ENCODE measurements around the gene TMPRSS4. TPM values are rescaled to one million over a fixed set of nuclear protein-coding genes. Genes with fewer than 3 reads are reported as not detected.

TMPRSS4 gene
- total RNA-seq, 1 experiment from 2014 or later, result not detected

- Histone ChIP-seq H3K27ac (ENCODE audit: insufficient read length, low read depth, low read length) (no peak overlapping the region), H3K56ac (ENCODE audit: insufficient read length, low read depth, low read length) (no peak overlapping the region), H3K14ac (ENCODE audit: insufficient read depth, low read length) (no peak overlapping the region), H3T11ph (ENCODE audit: low read length) (no peak overlapping the region), H3K27me3 (ENCODE audit: insufficient read depth, low read length) (no peaks in the 10 kb centered on the region), H3K4ac (ENCODE audit: low read depth, low read length) (no peak overlapping the region), H4K91ac (ENCODE audit: insufficient read length, low read depth, low read length) (no peak overlapping the region), H3K9me3 (ENCODE audit: control insufficient read depth, low read depth, low read length) (no peaks in the 10 kb centered on the region), H2BK15ac (ENCODE audit: low read depth, low read length) (no peak overlapping the region), H3K18ac (ENCODE audit: insufficient read length, low read depth, low read length) (no peak overlapping the region), H3K9ac (ENCODE audit: extremely low read depth, insufficient read length, low read length) (no peak overlapping the region), H2BK5ac (ENCODE audit: insufficient read length, low read length) (no peak overlapping the region), H2BK20ac (ENCODE audit: low read depth, low read length, poor library complexity, severe bottlenecking) (no peak overlapping the region), H3K79me2 (ENCODE audit: insufficient read depth, low read length) (no peaks in the 10 kb centered on the region), H2BK120ac (ENCODE audit: low read depth, low read length, poor library complexity, severe bottlenecking) (no peak overlapping the region), H2BK12ac (ENCODE audit: insufficient read length, low read depth, low read length) (no peak overlapping the region), H4K5ac (ENCODE audit: insufficient read length, low read depth, low read length) (no peak overlapping the region), H4K8ac (replicated peaks; ENCODE audit: insufficient read length, low read depth, low read length) (no peak overlapping the region), H4K20me1 (ENCODE audit: control insufficient read depth, insufficient read depth, insufficient read length) (no peaks in the 10 kb centered on the region), H2AFZ (ENCODE audit: low read length) (no peak overlapping the region), H3K23ac (ENCODE audit: insufficient read length, low read depth, low read length) (no peak overlapping the region), H3K4me2 (ENCODE audit: insufficient read depth, insufficient read length, low read length) (no peak overlapping the region), H3K4me1 (ENCODE audit: insufficient read depth, low read length) (no peaks in the 10 kb centered on the region), H3K23me2 (ENCODE audit: insufficient read length, low read depth, low read length, poor library complexity, severe bottlenecking) (no peaks in the 10 kb centered on the region), H3K79me1 (ENCODE audit: insufficient read depth, low read depth, low read length, poor library complexity, severe bottlenecking) (no peaks in the 10 kb centered on the region), H2AK5ac (ENCODE audit: insufficient read length, low read length) (no peak overlapping the region)
- H3K36me3 Mint-ChIP-seq (ENCODE audit: insufficient read depth in 1 of 3, low read depth in 3 of 3), result no peaks in the 10 kb centered on the region
- DNase-seq, result no peak
- H3K27ac Mint-ChIP-seq, result no peak overlapping the region
- TF ChIP-seq, protein P1, sequence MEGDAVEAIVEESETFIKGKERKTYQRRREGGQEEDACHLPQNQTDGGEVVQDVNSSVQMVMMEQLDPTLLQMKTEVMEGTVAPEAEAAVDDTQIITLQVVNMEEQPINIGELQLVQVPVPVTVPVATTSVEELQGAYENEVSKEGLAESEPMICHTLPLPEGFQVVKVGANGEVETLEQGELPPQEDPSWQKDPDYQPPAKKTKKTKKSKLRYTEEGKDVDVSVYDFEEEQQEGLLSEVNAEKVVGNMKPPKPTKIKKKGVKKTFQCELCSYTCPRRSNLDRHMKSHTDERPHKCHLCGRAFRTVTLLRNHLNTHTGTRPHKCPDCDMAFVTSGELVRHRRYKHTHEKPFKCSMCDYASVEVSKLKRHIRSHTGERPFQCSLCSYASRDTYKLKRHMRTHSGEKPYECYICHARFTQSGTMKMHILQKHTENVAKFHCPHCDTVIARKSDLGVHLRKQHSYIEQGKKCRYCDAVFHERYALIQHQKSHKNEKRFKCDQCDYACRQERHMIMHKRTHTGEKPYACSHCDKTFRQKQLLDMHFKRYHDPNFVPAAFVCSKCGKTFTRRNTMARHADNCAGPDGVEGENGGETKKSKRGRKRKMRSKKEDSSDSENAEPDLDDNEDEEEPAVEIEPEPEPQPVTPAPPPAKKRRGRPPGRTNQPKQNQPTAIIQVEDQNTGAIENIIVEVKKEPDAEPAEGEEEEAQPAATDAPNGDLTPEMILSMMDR (conservative IDR thresholded peaks at IDR 0.05), result no peak
- no CpG with 5 or more reads among the region's 7 CpGs for WGBS (ENCODE audit: extremely low coverage, insufficient read length, low lambda C conversion rate)
- H3K4me1 Mint-ChIP-seq, result peaks cover 4 to 25% of the 10 kb centered on the region in 2 experiments
- no peak overlapping the region for H3K4me3 Mint-ChIP-seq
- no peaks in the 10 kb centered on the region for H3K9me3 Mint-ChIP-seq
- peaks cover 14% of the 10 kb centered on the region for H3K27me3 Mint-ChIP-seq (ENCODE audit: low read depth)
Observed at GRCh38 chr11:118060869-118061268, 16.0 kb upstream of the TMPRSS4 start.
